Karpas-422 (cell line): ENCODE data around the gene ASTN1. TPM values are rescaled to one million over a fixed set of nuclear protein-coding genes. Genes with fewer than 3 reads are reported as not detected.

ENCODE experiments used
- DNase-seq: peaks from one replicate; pipeline ENCODE4 v3.0.0-alpha.2; 2015
- H2AFZ ChIP-seq: fragments of 200-600 bp; sonication (generic); 2 replicates; pipeline ENCODE4 v1.6.1; 2014; ENCODE audit warnings: antibody characterized with exemption, low read length, mixed read lengths
- H3K27ac ChIP-seq: fragments of 200-600 bp; sonication (generic); 2 replicates; pipeline ENCODE4 v1.5.1; 2014; ENCODE audit warnings: mild to moderate bottlenecking, low read length, moderate library complexity
- H3K27me3 ChIP-seq: fragments of 200-600 bp; sonication (generic); 2 replicates; pipeline ENCODE4 v1.6.1; 2014; ENCODE audit warnings: low read length, mixed read lengths
- H3K36me3 ChIP-seq: fragments of 200-600 bp; sonication (generic); 2 replicates; pipeline ENCODE4 v1.6.1; 2014; ENCODE audit warnings: low read length, mixed read lengths; ENCODE audit not compliant: insufficient read depth
- H3K4me1 ChIP-seq: fragments of 200-600 bp; sonication (generic); 2 replicates; pipeline ENCODE4 v1.6.1; 2014; ENCODE audit warnings: mild to moderate bottlenecking, low read length, mixed read lengths
- H3K4me2 ChIP-seq: fragments of 200-600 bp; sonication (generic); 2 replicates; pipeline ENCODE4 v1.6.1; 2014; ENCODE audit warnings: low read length, low read depth, mild to moderate bottlenecking; ENCODE audit not compliant: poor library complexity, severe bottlenecking
- H3K4me3 ChIP-seq: fragments of 200-600 bp; sonication (generic); 2 replicates; pipeline ENCODE4 v1.5.1; 2014; ENCODE audit warnings: mild to moderate bottlenecking, antibody characterized with exemption, low read length, mixed read lengths
- H3K79me2 ChIP-seq: fragments of 200-600 bp; sonication (generic); 2 replicates; pipeline ENCODE4 v1.6.1; 2014; ENCODE audit warnings: mild to moderate bottlenecking, low read length, mixed read lengths
- H3K9ac ChIP-seq: fragments of 200-600 bp; sonication (generic); 2 replicates; pipeline ENCODE4 v1.6.0; 2014; ENCODE audit warnings: low read length
- H3K9me2 ChIP-seq: fragments of 200-600 bp; sonication (generic), shearing (Covaris generic); replicated peaks from 2 replicates; pipeline ENCODE4 v1.6.0; 2014; ENCODE audit warnings: mild to moderate bottlenecking, low read length, moderate library complexity; ENCODE audit not compliant: insufficient read depth
- H3K9me3 ChIP-seq: fragments of 300-700, 200-600 bp; sonication (generic); 2 replicates; pipeline ENCODE4 v1.6.1; 2014; ENCODE audit warnings: low read length, mixed read lengths
- H4K20me1 ChIP-seq: fragments of 200-600 bp; sonication (generic); 2 replicates; pipeline ENCODE4 v1.6.1; 2014; ENCODE audit warnings: mild to moderate bottlenecking, antibody characterized with exemption, low read length, low read depth; ENCODE audit not compliant: insufficient read depth
- total RNA-seq: library from RNA; depleted of rRNA; stranded (reverse); fragments of >200 nt; shearing (Covaris generic); gene quantifications from 2 replicates; pipeline ENCODE4 v1.2.3, GENCODE V29; 2014; ENCODE audit warnings: low replicate concordance

The ASTN1 gene
- total RNA-seq, 1 experiment from 2014 or later: not detected

GRCh38 chr1:176996456-176997090, 167.9 kb downstream of the ASTN1 start:
- no peak overlapping the region for H3K4me2 ChIP-seq
- no peaks in the 10 kb centered on the region for H3K9me2 ChIP-seq
- no peaks in the 10 kb centered on the region for H3K36me3 ChIP-seq
- no peaks in the 10 kb centered on the region for H3K9me3 ChIP-seq
- no peak overlapping the region for H3K9ac ChIP-seq
- H4K20me1 ChIP-seq: no peaks in the 10 kb centered on the region
- no peaks in the 10 kb centered on the region for H3K27me3 ChIP-seq
- DNase-seq: no peak
- no peak overlapping the region for H2AFZ ChIP-seq
- no peak overlapping the region for H3K4me3 ChIP-seq
- no peaks in the 10 kb centered on the region for H3K79me2 ChIP-seq
- no peak overlapping the region for H3K27ac ChIP-seq
- H3K4me1 ChIP-seq: no peaks in the 10 kb centered on the region

- Histone ChIP-seq H3K79me2 (no peaks in the 10 kb centered on the region), H2AFZ (no peak overlapping the region), H3K9ac (no peak overlapping the region), H3K27ac (no peak overlapping the region), H3K4me3 (no peak overlapping the region), H4K20me1 (no peaks in the 10 kb centered on the region), H3K9me2 (no peaks in the 10 kb centered on the region), H3K36me3 (no peaks in the 10 kb centered on the region), H3K27me3 (no peaks in the 10 kb centered on the region), H3K4me1 (no peaks in the 10 kb centered on the region), H3K9me3 (no peaks in the 10 kb centered on the region), H3K4me2 (no peak overlapping the region)
- DNase-seq: no peak
Observed at GRCh38 chr1:176994931-176995596, 169.4 kb downstream of the ASTN1 start.

- H3K9me2 ChIP-seq: no peaks in the 10 kb centered on the region
- no peaks in the 10 kb centered on the region for H4K20me1 ChIP-seq
- no peak overlapping the region for H3K27ac ChIP-seq
- no peak overlapping the region for H3K9ac ChIP-seq
- no peak for DNase-seq
- H3K79me2 ChIP-seq: no peaks in the 10 kb centered on the region
- no peaks in the 10 kb centered on the region for H3K4me1 ChIP-seq
- no peak overlapping the region for H3K4me3 ChIP-seq
- no peak overlapping the region for H3K4me2 ChIP-seq
- no peaks in the 10 kb centered on the region for H3K9me3 ChIP-seq
- no peaks in the 10 kb centered on the region for H3K27me3 ChIP-seq
- H3K36me3 ChIP-seq: no peaks in the 10 kb centered on the region
- no peak overlapping the region for H2AFZ ChIP-seq
Observed at GRCh38 chr1:176993587-176993986, 170.9 kb downstream of the ASTN1 start.

GRCh38 chr1:176989754-176990153, 174.8 kb downstream of the ASTN1 start:
- H3K4me3 ChIP-seq: no peak overlapping the region
- H3K4me2 ChIP-seq: no peak overlapping the region
- H3K4me1 ChIP-seq: no peaks in the 10 kb centered on the region
- no peak overlapping the region for H2AFZ ChIP-seq
- no peak overlapping the region for H3K27ac ChIP-seq
- no peaks in the 10 kb centered on the region for H4K20me1 ChIP-seq
- no peaks in the 10 kb centered on the region for H3K79me2 ChIP-seq
- no peaks in the 10 kb centered on the region for H3K27me3 ChIP-seq
- H3K9me2 ChIP-seq: no peaks in the 10 kb centered on the region
- H3K9me3 ChIP-seq: no peaks in the 10 kb centered on the region
- no peak for DNase-seq
- H3K9ac ChIP-seq: no peak overlapping the region
- H3K36me3 ChIP-seq: no peaks in the 10 kb centered on the region

GRCh38 chr1:176989023-176989422, 175.5 kb downstream of the ASTN1 start:
- Histone ChIP-seq H3K79me2 (no peaks in the 10 kb centered on the region), H3K9ac (no peak overlapping the region), H3K27ac (no peak overlapping the region), H3K36me3 (no peaks in the 10 kb centered on the region), H3K9me3 (no peaks in the 10 kb centered on the region), H4K20me1 (no peaks in the 10 kb centered on the region), H3K4me2 (no peak overlapping the region), H2AFZ (no peak overlapping the region), H3K4me3 (no peak overlapping the region), H3K4me1 (no peaks in the 10 kb centered on the region), H3K9me2 (no peaks in the 10 kb centered on the region), H3K27me3 (no peaks in the 10 kb centered on the region)
- no peak for DNase-seq

- H3K9me3 ChIP-seq: no peaks in the 10 kb centered on the region
- DNase-seq: no peak
- H2AFZ ChIP-seq: no peak overlapping the region
- H3K4me3 ChIP-seq: no peak overlapping the region
- H3K36me3 ChIP-seq: no peaks in the 10 kb centered on the region
- H3K27ac ChIP-seq: no peak overlapping the region
- H3K79me2 ChIP-seq: no peaks in the 10 kb centered on the region
- H3K4me1 ChIP-seq: no peaks in the 10 kb centered on the region
- H4K20me1 ChIP-seq: no peaks in the 10 kb centered on the region
- no peaks in the 10 kb centered on the region for H3K9me2 ChIP-seq
- no peaks in the 10 kb centered on the region for H3K27me3 ChIP-seq
- no peak overlapping the region for H3K9ac ChIP-seq
- H3K4me2 ChIP-seq: no peak overlapping the region
Observed at GRCh38 chr1:176987016-176987415, 177.5 kb downstream of the ASTN1 start.

GRCh38 chr1:176983731-176984130, 180.8 kb downstream of the ASTN1 start:
- H3K27me3 ChIP-seq: no peaks in the 10 kb centered on the region
- no peaks in the 10 kb centered on the region for H3K36me3 ChIP-seq
- H2AFZ ChIP-seq: no peak overlapping the region
- no peak overlapping the region for H3K9ac ChIP-seq
- no peaks in the 10 kb centered on the region for H3K4me1 ChIP-seq
- H3K27ac ChIP-seq: no peak overlapping the region
- no peak for DNase-seq
- H3K9me2 ChIP-seq: no peaks in the 10 kb centered on the region
- no peak overlapping the region for H3K4me3 ChIP-seq
- H4K20me1 ChIP-seq: no peaks in the 10 kb centered on the region
- H3K79me2 ChIP-seq: no peaks in the 10 kb centered on the region
- H3K4me2 ChIP-seq: no peak overlapping the region
- H3K9me3 ChIP-seq: no peaks in the 10 kb centered on the region

- Histone ChIP-seq H3K4me2 (no peak overlapping the region), H3K79me2 (no peaks in the 10 kb centered on the region), H3K4me1 (no peaks in the 10 kb centered on the region), H3K4me3 (no peak overlapping the region), H3K9me3 (no peaks in the 10 kb centered on the region), H2AFZ (no peak overlapping the region), H3K9ac (no peak overlapping the region), H3K9me2 (no peaks in the 10 kb centered on the region), H3K36me3 (no peaks in the 10 kb centered on the region), H3K27me3 (no peaks in the 10 kb centered on the region), H4K20me1 (no peaks in the 10 kb centered on the region), H3K27ac (no peak overlapping the region)
- no peak for DNase-seq
Observed at GRCh38 chr1:176976771-176977170, 187.7 kb downstream of the ASTN1 start.
